ENCODE results near the gene DENND10.
"Not testable (repeated sequence)": the region's sequence is repeated elsewhere in the genome, so short reads cannot be mapped to it uniquely, and the experiment has no call there.

DNA sequence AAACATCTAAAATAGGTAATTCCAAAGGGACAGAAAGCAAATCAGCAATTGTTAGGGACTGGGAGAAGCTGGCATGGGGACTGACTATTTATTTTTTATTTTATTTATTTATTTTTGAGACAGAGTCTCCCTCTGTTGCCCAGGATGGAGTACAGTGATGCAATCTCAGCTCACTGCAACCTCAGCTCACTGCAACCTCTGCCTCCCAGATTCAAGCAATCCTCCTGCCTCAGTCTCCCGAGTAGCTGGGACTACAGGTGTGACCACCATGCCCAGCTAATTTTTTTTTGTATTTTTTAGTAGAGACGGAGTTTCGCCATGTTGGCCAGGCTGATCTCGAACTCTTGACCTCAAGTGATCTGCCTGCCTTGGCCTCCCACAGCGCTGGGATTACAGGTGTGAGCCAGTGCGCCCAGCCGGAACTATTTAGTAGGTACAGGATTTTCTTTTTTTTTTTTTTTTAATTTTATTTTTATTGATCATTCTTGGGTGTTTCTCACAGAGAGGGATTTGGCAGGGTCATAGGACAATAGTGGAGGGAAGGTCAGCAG, 77.0 kb downstream of the DENND10 start:
- TF ChIP-seq POLR2A, POLR2AphosphoS5, TAF1, POU2F2, SPI1 (IDR thresholded peaks at IDR 0.05; ENCODE audit: low read depth, low read length): not testable (repeated sequence)

All from GM12891 (cell line).